Panc1 (cell line): ENCODE measurements around the gene WDR90. TPM values are rescaled to one million over a fixed set of nuclear protein-coding genes. Genes with fewer than 3 reads are reported as not detected.

Source experiments
- ATAC-seq: fragments of 200-7000 bp; cut with Tn5 transposase; 2 replicates; pipeline ENCODE4 v1.9.1; 2020; ENCODE audit warnings: mild to moderate bottlenecking, moderate library complexity
- BruUV-seq: library from RNA; stranded (reverse); fragments of 400-500 nt; replicated peaks from 2 replicates; lab custom pipeline; 2021; lab: Mats Ljungman, UMichigan
- CTCF ChIA-PET: fragments of 300-600 bp; sonication (Branson Sonifier 250); formaldehyde crosslinking; loops from one replicate; lab custom pipeline; 2022; ENCODE audit warnings: antibody characterized with exemption; lab: Charles Lee
- POLR2A ChIA-PET: fragments of 300-600 bp; sonication (Branson Sonifier 250); formaldehyde crosslinking; loops from one replicate; lab custom pipeline; 2022; ENCODE audit warnings: antibody characterized with exemption; lab: Charles Lee
- DNase-seq: peaks from one replicate; pipeline ENCODE4 v3.0.0-alpha.2; 2010; ENCODE audit warnings: low read depth, low spot score
- H3K27ac ChIP-seq: 2 replicates; pipeline ENCODE4 v1.5.1; 2011; ENCODE audit warnings: mild to moderate bottlenecking, low read length, inconsistent platforms
- H3K27me3 ChIP-seq: fragments of 200-500 bp; sonication (Bioruptor generic); 2 replicates; pipeline ENCODE4 v1.6.0; 2014; ENCODE audit warnings: low read length, inconsistent platforms; ENCODE audit not compliant: control insufficient read depth, insufficient read depth
- H3K36me3 ChIP-seq: fragments of 200-500 bp; sonication (Bioruptor generic); 2 replicates; pipeline ENCODE4 v1.5.1; 2014; ENCODE audit warnings: inconsistent platforms, mild to moderate bottlenecking, low read length, moderate library complexity; ENCODE audit not compliant: control insufficient read depth, insufficient read depth
- H3K4me1 ChIP-seq: 2 replicates; pipeline ENCODE4 v1.5.1; 2011; ENCODE audit warnings: inconsistent platforms, mild to moderate bottlenecking, low read length, moderate library complexity; ENCODE audit not compliant: control insufficient read depth, insufficient read depth
- H3K4me3 ChIP-seq, 2 experiments: 2 replicates each; pipeline ENCODE4 v1.5.1; 2011 to 2012; ENCODE audit warnings: low read depth in 2 of 2, low read length in 2 of 2, mild to moderate bottlenecking in 2 of 2, inconsistent platforms in 1 of 2, moderate library complexity in 1 of 2
- H3K9me3 ChIP-seq: fragments of 200-500 bp; sonication (Bioruptor generic); 2 replicates; pipeline ENCODE4 v1.5.1; 2014; ENCODE audit warnings: low read depth, mild to moderate bottlenecking, inconsistent platforms, low read length, moderate library complexity; ENCODE audit not compliant: control insufficient read depth, insufficient read depth
- CTCF ChIP-seq: fragments of 450-650 bp; IDR thresholded peaks from 2 replicates; pipeline ENCODE4 v1.5.1; 2017; ENCODE audit warnings: mild to moderate bottlenecking
- POLR2AphosphoS5 ChIP-seq: IDR thresholded peaks from 2 replicates; pipeline ENCODE4 v1.6.1; 2012; ENCODE audit warnings: mild to moderate bottlenecking, low read depth, low read length, moderate library complexity
- REST ChIP-seq, 2 experiments: IDR thresholded peaks; 2 replicates each; pipeline ENCODE4 v1.6.1; 2011 to 2012; ENCODE audit warnings: low read depth in 2 of 2, control low read depth in 1 of 2, low read length in 1 of 2, mild to moderate bottlenecking in 1 of 2, moderate library complexity in 1 of 2; ENCODE audit not compliant: insufficient read depth in 1 of 2
- SIN3A ChIP-seq: IDR thresholded peaks from 2 replicates; pipeline ENCODE4 v1.6.1; 2012; ENCODE audit warnings: low read depth, mild to moderate bottlenecking, low read length, moderate library complexity, borderline replicate concordance; ENCODE audit not compliant: insufficient read depth
- in situ Hi-C: cut with HindIII; loops from 2 replicates; pipeline ENCODE4 v1.10.0; 2016; ENCODE audit warnings: low sequenced_read_pairs, low pct_unique_long_range_greater_than_20kb
- intact Hi-C: fragments of 100-400 bp; cut with micrococcal nuclease; formaldehyde crosslinking; loops from one replicate; pipeline ENCODE4 v1.10.0; 2022; ENCODE audit not compliant: unreplicated experiment
- total RNA-seq: library from RNA; stranded (reverse); gene quantifications from one replicate; pipeline ENCODE4 v1.2.1, GENCODE V29; 2021; ENCODE audit not compliant: unreplicated experiment

WDR90 gene
- total RNA-seq, 1 experiment from 2014 or later, result 58.9 TPM

DNA sequence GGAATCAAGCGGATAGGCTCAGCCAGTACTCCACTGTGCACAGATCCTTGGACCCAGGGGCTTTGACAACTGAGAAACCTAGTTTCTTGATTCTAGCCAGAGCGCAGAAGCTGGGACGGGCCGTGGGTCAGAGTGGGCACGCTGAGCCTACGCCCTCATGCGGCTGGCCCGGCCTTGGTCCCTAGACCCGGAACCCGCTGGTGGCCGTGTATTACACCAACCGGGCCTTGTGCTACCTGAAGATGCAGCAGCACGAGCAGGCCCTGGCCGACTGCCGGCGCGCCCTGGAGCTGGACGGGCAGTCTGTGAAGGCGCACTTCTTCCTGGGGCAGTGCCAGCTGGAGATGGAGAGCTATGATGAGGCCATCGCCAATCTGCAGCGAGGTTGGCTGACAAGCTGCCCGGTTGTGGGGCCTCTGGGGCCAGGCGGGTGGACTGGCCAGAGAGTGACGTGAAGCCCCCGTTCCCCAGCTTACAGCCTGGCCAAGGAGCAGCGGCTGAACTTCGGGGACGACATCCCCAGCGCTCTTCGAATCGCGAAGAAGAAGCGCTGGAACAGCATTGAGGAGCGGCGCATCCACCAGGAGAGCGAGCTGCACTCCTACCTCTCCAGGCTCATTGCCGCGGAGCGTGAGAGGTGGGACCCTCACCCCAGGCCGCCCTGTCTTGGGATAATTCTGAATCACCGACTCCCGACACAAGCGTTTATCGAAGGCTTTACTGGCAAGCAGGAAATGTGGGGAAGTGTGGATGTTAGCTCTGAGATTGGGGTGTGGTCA is 32.0 kb downstream of the WDR90 start:
- TF ChIP-seq CTCF (peak; percentile 53; the same call in 1 of the 2 replicates), POLR2AphosphoS5 (no peak; the same call in 1 of the 2 replicates)
- POLR2A ChIA-PET, result no interaction called here

DNA sequence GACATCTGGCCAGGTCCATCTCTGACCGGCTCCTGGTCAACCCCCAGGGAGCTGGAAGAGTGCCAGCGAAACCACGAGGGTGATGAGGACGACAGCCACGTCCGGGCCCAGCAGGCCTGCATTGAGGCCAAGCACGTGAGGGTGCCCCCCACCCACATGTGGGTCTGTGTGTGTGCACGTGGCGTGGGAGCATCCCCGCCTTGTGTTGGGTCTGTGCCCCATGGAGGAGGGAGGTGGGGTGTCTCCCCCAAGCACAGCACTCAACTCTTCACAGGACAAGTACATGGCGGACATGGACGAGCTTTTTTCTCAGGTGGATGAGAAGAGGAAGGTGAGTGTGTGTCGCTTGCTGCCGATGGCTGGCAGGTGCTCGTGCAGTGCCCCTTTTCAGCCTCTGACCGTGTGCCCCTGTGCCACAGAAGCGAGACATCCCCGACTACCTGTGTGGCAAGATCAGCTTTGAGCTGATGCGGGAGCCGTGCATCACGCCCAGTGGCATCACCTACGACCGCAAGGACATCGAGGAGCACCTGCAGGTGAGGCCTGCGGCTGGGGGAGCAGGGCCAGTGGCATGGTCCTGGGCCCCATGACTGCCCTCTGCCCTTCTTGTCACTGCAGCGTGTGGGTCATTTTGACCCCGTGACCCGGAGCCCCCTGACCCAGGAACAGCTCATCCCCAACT is 32.7 kb downstream of the WDR90 start:
- DNase-seq (no peak), ATAC-seq (no peak)
- ChIA-PET CTCF (interaction anchor here (1.1 kb wide), 1 partner anchor 14 kb away, joined by 3 read pairs; the partner anchor contains the start of gene RHOT2), POLR2A (no interaction called here)
- peak overlapping the region; percentile 87 for H3K27ac ChIP-seq
- TSS peak; percentile 97 for BruUV-seq
- peak overlapping the region; percentile 66 to 71 for H3K4me3 ChIP-seq
- peaks cover 5% of the 10 kb centered on the region; the same call in 1 of the 2 replicates for H3K36me3 ChIP-seq
- H3K9me3 ChIP-seq, result no peaks in the 10 kb centered on the region
- TF ChIP-seq SIN3A (no peak), POLR2AphosphoS5 (peak; percentile 68; the same call in 1 of the 2 replicates), REST (IDR thresholded peaks at IDR 0.05; ENCODE audit: insufficient read depth in 1 of 2, low read depth in 2 of 2, low read length in 1 of 2) (peak in 1 of 2 experiments; percentile 14; a peak in 1 of 4 replicates)
- in situ Hi-C loops (no loop called here), intact Hi-C loops (loop anchor here (10.0 kb wide), 1 partner anchor 1093 kb away; the partner anchor contains the start of genes EME2, MRPS34 and NME3)
- peaks cover 18% of the 10 kb centered on the region for H3K4me1 ChIP-seq
- H3K27me3 ChIP-seq, result no peaks in the 10 kb centered on the region

More for the DNA sequence above, 32.0 kb downstream of the WDR90 start:
- BruUV-seq, result no TSS peak
- no peaks in the 10 kb centered on the region for H3K9me3 ChIP-seq
- intact Hi-C loops, result loop anchor here (10.0 kb wide), 1 partner anchor 1094 kb away; the partner anchor contains the start of genes EME2, MRPS34 and NME3
- peak overlapping the region; percentile 87 for H3K27ac ChIP-seq
- H3K36me3 ChIP-seq, result peaks cover 5% of the 10 kb centered on the region; the same call in 1 of the 2 replicates
- H3K4me1 ChIP-seq, result peaks cover 18% of the 10 kb centered on the region
- peak overlapping the region; percentile 66 to 71 for H3K4me3 ChIP-seq
- no peaks in the 10 kb centered on the region for H3K27me3 ChIP-seq
- in situ Hi-C loops, result no loop called here
- CTCF ChIA-PET, result interaction anchor here (1.1 kb wide), 1 partner anchor 13 kb away, joined by 3 read pairs; the partner anchor contains the start of gene RHOT2
- ATAC-seq (no peak), DNase-seq (no peak)
